HepG2 (cell line): Measurements from ENCODE around the gene KIR2DL1. TPM values are rescaled to one million over a fixed set of nuclear protein-coding genes. Genes with fewer than 3 reads are reported as not detected.
"Not testable (repeated sequence)": the region's sequence is repeated elsewhere in the genome, so short reads cannot be mapped to it uniquely, and the experiment has no call there.

Source experiments
- ATAC-seq: fragments of 200-7000 bp; cut with Tn5 transposase; 3 replicates; pipeline ENCODE4 v1.9.1; 2020; ENCODE audit warnings: mild to moderate bottlenecking, moderate library complexity
- BruUV-seq: library from RNA; stranded (reverse); fragments of 400-500 nt; replicated peaks from 2 replicates; lab custom pipeline; 2021; lab: Mats Ljungman, UMichigan
- CTCF ChIA-PET: fragments of 300-600 bp; formaldehyde crosslinking; extraction: SDS; loops from one replicate; lab custom pipeline; 2021; ENCODE audit warnings: low total read pairs, inconsistent platforms, low intra/inter-chr PET ratio; lab: Yijun Ruan, JAX
- POLR2A ChIA-PET: fragments of 350-600 bp; sonication (Branson Sonifier 250); formaldehyde crosslinking; loops from one replicate; lab custom pipeline; 2020; ENCODE audit warnings: antibody characterized with exemption, inconsistent platforms; lab: Yijun Ruan, JAX
- DNase-seq: peaks from one replicate; pipeline ENCODE4 v3.0.0-alpha.2; 2015; ENCODE audit warnings: low spot score
- FAIRE-seq: peaks from 3 replicates; lab custom pipeline; 2011; peaks lifted over from hg19 to GRCh38; lab: Jason Lieb, UNC
- H2AFZ ChIP-seq: one replicate; pipeline ENCODE4 v1.6.1; 2011; ENCODE audit warnings: low read length, inconsistent platforms
- H3K27ac ChIP-seq: fragments of 300-600 bp; 3 replicates; pipeline ENCODE4 v1.8.0; 2011; ENCODE audit warnings: mixed run types, mild to moderate bottlenecking, mixed read lengths, low read length, inconsistent platforms; ENCODE audit not compliant: insufficient read depth; ENCODE audit errors: extremely low read length
- H3K27me3 ChIP-seq, 2 experiments: fragments of 200-600 bp in 1 of 2; 2 replicates in 1 of 2; 3 replicates in 1 of 2; pipeline versions ENCODE4 v1.6.0 to v1.8.0; 2011; ENCODE audit warnings: low read length in 2 of 2, mild to moderate bottlenecking in 2 of 2, moderate library complexity in 2 of 2, inconsistent platforms in 1 of 2; ENCODE audit not compliant: insufficient read depth in 2 of 2, control insufficient read depth in 1 of 2
- H3K36me3 ChIP-seq, 2 experiments: fragments of 200-600 bp in 1 of 2; replicated peaks in 1 of 2; 2 replicates in 1 of 2; 3 replicates in 1 of 2; pipeline versions ENCODE4 v1.5.1 to v1.8.0; 2011; ENCODE audit warnings: low read length in 2 of 2, inconsistent platforms in 1 of 2; ENCODE audit not compliant: insufficient read depth in 2 of 2, control insufficient read depth in 1 of 2
- H3K4me1 ChIP-seq: 2 replicates; pipeline ENCODE4 v1.5.1; 2012; ENCODE audit warnings: low read length, inconsistent platforms; ENCODE audit not compliant: insufficient read depth
- H3K4me2 ChIP-seq: 2 replicates; pipeline ENCODE4 v1.6.0; 2011; ENCODE audit warnings: low read depth, low read length, inconsistent platforms
- H3K4me3 ChIP-seq, 3 experiments: fragments of 200-600 bp in 1 of 3; sonication (generic), shearing (Covaris generic) in 1 of 3; replicated peaks in 1 of 3; 2 replicates each; pipeline ENCODE4 v1.5.1; 2011 to 2016; ENCODE audit warnings: low read length in 3 of 3, inconsistent platforms in 2 of 3, low read depth in 2 of 3, mild to moderate bottlenecking in 2 of 3, control low read depth in 1 of 3, mixed read lengths in 1 of 3; ENCODE audit not compliant: insufficient read depth in 1 of 3
- H3K79me2 ChIP-seq: one replicate; pipeline ENCODE4 v1.6.1; 2011; ENCODE audit warnings: low read length, inconsistent platforms; ENCODE audit not compliant: insufficient read depth
- H3K9ac ChIP-seq: 2 replicates; pipeline ENCODE4 v1.6.0; 2011; ENCODE audit warnings: mild to moderate bottlenecking, low read depth, low read length, inconsistent platforms; ENCODE audit not compliant: insufficient read depth
- H3K9me3 ChIP-seq: 2 replicates; pipeline ENCODE4 v1.5.1; 2012; ENCODE audit warnings: mild to moderate bottlenecking, low read length
- H4K20me1 ChIP-seq: 2 replicates; pipeline ENCODE4 v1.6.0; 2011; ENCODE audit warnings: inconsistent platforms, mild to moderate bottlenecking, low read length, moderate library complexity; ENCODE audit not compliant: insufficient read depth
- WGBS: methylation state at CpG from one replicate; pipeline ENCODE4 v1.1.6; 2017; ENCODE audit warnings: low lambda C conversion rate; 5-methylcytosine and 5-hydroxymethylcytosine counted together
- in situ Hi-C: cut with HindIII; loops from 2 replicates; pipeline ENCODE4 v1.10.0; 2017; ENCODE audit warnings: low pct_unique_long_range_greater_than_20kb; ENCODE audit not compliant: extremely low pct_ligation_motif_present
- intact Hi-C: fragments of 100-400 bp; cut with micrococcal nuclease; formaldehyde crosslinking; loops from one replicate; pipeline ENCODE4 v1.10.0; 2022; ENCODE audit not compliant: unreplicated experiment
- polyA plus RNA-seq, 8 experiments: library from polyadenylated mRNA; depleted of rRNA in 3 of 8; stranded (reverse) in 7 of 8; unstranded in 1 of 8; fragments of >200 nt; fragmentation: Illumina TruSeq in 4 of 8; extraction: Trizol in 4 of 8; gene quantifications; 2 replicates each; pipeline versions ENCODE4 v1.2.1 to v1.2.3, GENCODE V29; 2011 to 2016; ENCODE audit warnings: low read depth in 4 of 8, missing spikeins in 1 of 8, mixed read lengths in 1 of 8; ENCODE audit not compliant: insufficient read depth in 1 of 8
- small RNA-seq, 3 experiments: library from RNA; depleted of rRNA; stranded (forward); fragments of <200 nt; gene quantifications; one replicate each; pipeline ENCODE3, GENCODE V24; 2012; ENCODE audit warnings: low read depth in 2 of 3, low replicate concordance in 1 of 3; ENCODE audit not compliant: insufficient read length in 3 of 3, insufficient read depth in 2 of 3
- total RNA-seq, 5 experiments: library from RNA; depleted of rRNA; stranded (reverse); fragments of >200 nt; fragmentation: Illumina TruSeq; extraction: Trizol; gene quantifications; 2 replicates each; pipeline ENCODE4 v1.2.3, GENCODE V29; 2016; ENCODE audit warnings: low read depth in 1 of 5

The KIR2DL1 gene
- total and polyA plus RNA-seq, 2 of the 13 experiments (the other 11 are each of a cell fraction or from before 2014, with no cell fraction given): not detected

DNA sequence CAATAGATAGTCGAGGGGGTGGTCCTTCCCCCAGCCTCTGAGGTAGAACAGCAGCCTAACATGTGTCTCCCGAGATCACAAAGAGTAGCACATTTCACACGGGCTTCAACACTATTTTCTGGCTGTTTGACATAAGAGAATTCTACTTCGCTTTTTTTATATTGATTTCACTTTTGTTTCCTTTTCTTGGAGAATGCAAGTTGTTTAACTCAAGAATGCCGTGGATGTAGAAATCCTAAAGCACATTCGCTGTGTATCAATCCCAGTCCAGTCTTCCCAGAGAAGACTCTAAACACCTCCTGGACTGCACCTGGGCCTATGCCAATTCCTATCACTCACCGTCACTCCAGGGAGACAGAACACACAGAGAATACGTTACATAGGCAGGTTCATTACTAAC, 58.5 kb downstream of the KIR2DL1 start:
- H2AFZ ChIP-seq, BruUV-seq, H3K4me1 ChIP-seq, ATAC-seq, FAIRE-seq, CTCF ChIA-PET, intact Hi-C loops, H3K27me3 ChIP-seq, H3K9me3 ChIP-seq, POLR2A ChIA-PET, H3K27ac ChIP-seq, in situ Hi-C loops, H4K20me1 ChIP-seq, H3K4me3 ChIP-seq, H3K9ac ChIP-seq, H3K4me2 ChIP-seq, H3K36me3 ChIP-seq, H3K79me2 ChIP-seq, DNase-seq: not testable (repeated sequence)
- 2% methylated on average over 8 of the region's 8 CpGs for WGBS

DNA sequence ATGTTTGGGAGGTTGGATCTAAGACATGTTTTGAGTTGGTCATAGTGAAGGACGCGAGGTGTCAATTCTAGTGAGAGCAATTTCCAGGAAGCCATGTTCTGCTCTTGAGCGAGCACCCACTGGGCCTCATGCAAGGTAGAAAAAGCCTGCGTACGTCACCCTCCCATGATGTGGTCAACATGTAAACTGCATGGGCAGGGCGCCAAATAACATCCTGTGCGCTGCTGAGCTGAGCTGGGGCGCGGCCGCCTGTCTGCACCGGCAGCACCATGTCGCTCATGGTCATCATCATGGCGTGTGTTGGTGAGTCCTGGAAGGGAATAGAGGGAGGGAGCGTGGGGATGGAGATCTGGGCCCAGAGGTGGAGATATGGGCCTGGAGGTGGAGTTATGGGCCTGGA, 62.9 kb downstream of the KIR2DL1 start, which contains the start of gene KIR2DS4:
Gene KIR2DS4 (plus strand): TSS at position 181 of the 400 bp plus-strand sequence.
- CTCF ChIA-PET, H3K4me2 ChIP-seq, H3K9me3 ChIP-seq, H3K4me3 ChIP-seq, H3K27me3 ChIP-seq, H3K36me3 ChIP-seq, ATAC-seq, FAIRE-seq, H2AFZ ChIP-seq, in situ Hi-C loops, intact Hi-C loops, H3K27ac ChIP-seq, H3K4me1 ChIP-seq, H3K79me2 ChIP-seq, POLR2A ChIA-PET, H4K20me1 ChIP-seq, DNase-seq, BruUV-seq, H3K9ac ChIP-seq: not testable (repeated sequence)
- 82% methylated on average over 10 of the region's 14 CpGs for WGBS

Small RNA genes within 50 kb of the gene (small RNA-seq; reads per million reads assigned to genes)
- gene KIR3DP1: 0 reads per million in 3 experiments

Other genes starting within 250 kb of the KIR2DL1 start
- not detected in 2 replicates for gene LILRA2, start 196.0 kb upstream of the KIR2DL1 start, total RNA-seq (2016; rRNA removed; fragmentation: Illumina TruSeq; extraction: Trizol)
- gene LILRA2, start 196.0 kb upstream of the KIR2DL1 start, polyA plus RNA-seq (2011; rRNA removed): 0.53 and 1.1 TPM in 2 replicates
- gene LILRA1, start 176.2 kb upstream of the KIR2DL1 start, total RNA-seq (2016; rRNA removed; fragmentation: Illumina TruSeq; extraction: Trizol): not detected in 2 replicates
- not detected in 2 replicates for gene LILRA1, start 176.2 kb upstream of the KIR2DL1 start, polyA plus RNA-seq (2011; rRNA removed)
- not detected in 2 replicates for gene LILRB1, start 139.3 kb upstream of the KIR2DL1 start, total RNA-seq (2016; rRNA removed; fragmentation: Illumina TruSeq; extraction: Trizol)
- gene LILRB1, start 139.3 kb upstream of the KIR2DL1 start, polyA plus RNA-seq (2011; rRNA removed): not detected in 2 replicates
- gene LILRB4, start 106.8 kb upstream of the KIR2DL1 start, total RNA-seq (2016; rRNA removed; fragmentation: Illumina TruSeq; extraction: Trizol): not detected in 2 replicates
- gene LILRB4, start 106.8 kb upstream of the KIR2DL1 start, polyA plus RNA-seq (2011; rRNA removed): not detected in 2 replicates
- gene KIR3DL3, start 45.4 kb upstream of the KIR2DL1 start, total RNA-seq (2016; rRNA removed; fragmentation: Illumina TruSeq; extraction: Trizol): not detected in 2 replicates
- gene KIR3DL3, start 45.4 kb upstream of the KIR2DL1 start, polyA plus RNA-seq (2011; rRNA removed): not detected in 2 replicates
- not detected in 2 replicates for gene KIR2DL3, start 31.3 kb upstream of the KIR2DL1 start, total RNA-seq (2016; rRNA removed; fragmentation: Illumina TruSeq; extraction: Trizol)
- not detected in 2 replicates for gene KIR2DL3, start 31.3 kb upstream of the KIR2DL1 start, polyA plus RNA-seq (2011; rRNA removed)
- gene KIR2DL4, start 33.8 kb downstream of the KIR2DL1 start, total RNA-seq (2016; rRNA removed; fragmentation: Illumina TruSeq; extraction: Trizol): not detected in 2 replicates
- not detected in 2 replicates for gene KIR2DL4, start 33.8 kb downstream of the KIR2DL1 start, polyA plus RNA-seq (2011; rRNA removed)
- gene KIR3DL1, start 46.7 kb downstream of the KIR2DL1 start, total RNA-seq (2016; rRNA removed; fragmentation: Illumina TruSeq; extraction: Trizol): not detected in 2 replicates
- not detected in 2 replicates for gene KIR3DL1, start 46.7 kb downstream of the KIR2DL1 start, polyA plus RNA-seq (2011; rRNA removed)
- gene KIR2DS4, start 62.9 kb downstream of the KIR2DL1 start, total RNA-seq (2016; rRNA removed; fragmentation: Illumina TruSeq; extraction: Trizol): not detected in 2 replicates
- not detected in 2 replicates for gene KIR2DS4, start 62.9 kb downstream of the KIR2DL1 start, polyA plus RNA-seq (2011; rRNA removed)
- not detected in 2 replicates for gene KIR3DL2, start 80.7 kb downstream of the KIR2DL1 start, total RNA-seq (2016; rRNA removed; fragmentation: Illumina TruSeq; extraction: Trizol)
- gene KIR3DL2, start 80.7 kb downstream of the KIR2DL1 start, polyA plus RNA-seq (2011; rRNA removed): not detected in 2 replicates
- not detected in 2 replicates for gene FCAR, start 104.4 kb downstream of the KIR2DL1 start, total RNA-seq (2016; rRNA removed; fragmentation: Illumina TruSeq; extraction: Trizol)
- gene FCAR, start 104.4 kb downstream of the KIR2DL1 start, polyA plus RNA-seq (2011; rRNA removed): not detected in 2 replicates
- gene NCR1, start 136.4 kb downstream of the KIR2DL1 start, total RNA-seq (2016; rRNA removed; fragmentation: Illumina TruSeq; extraction: Trizol): not detected in 2 replicates
- gene NCR1, start 136.4 kb downstream of the KIR2DL1 start, polyA plus RNA-seq (2011; rRNA removed): not detected in 2 replicates
- not detected in 2 replicates for gene NLRP7, start 177.7 kb downstream of the KIR2DL1 start, total RNA-seq (2016; rRNA removed; fragmentation: Illumina TruSeq; extraction: Trizol)
- not detected in 2 replicates for gene NLRP7, start 177.7 kb downstream of the KIR2DL1 start, polyA plus RNA-seq (2011; rRNA removed)
- gene NLRP2, start 196.6 kb downstream of the KIR2DL1 start, total RNA-seq (2016; rRNA removed; fragmentation: Illumina TruSeq; extraction: Trizol): not detected in 2 replicates
- gene NLRP2, start 196.6 kb downstream of the KIR2DL1 start, polyA plus RNA-seq (2011; rRNA removed): not detected in 2 replicates